Activated B cell treated with CpG ODN at 0.5 μM for 24 hours (primary cell): ENCODE results near the gene GPR137B. TPM values are rescaled to one million over a fixed set of nuclear protein-coding genes. Genes with fewer than 3 reads are reported as not detected.
A peak's percentile ranks its signal among the peaks of the same experiment; 100 is the strongest.

Experiments
- ATAC-seq: fragments of 200-7000 bp; cut with Tn5 transposase; one replicate; pipeline ENCODE4 v1.10.0; 2021; ENCODE audit warnings: low read depth, mild to moderate bottlenecking, moderate library complexity
- CTCF ChIA-PET: fragments of 350-600 bp; sonication (Branson Sonifier 250); formaldehyde crosslinking; loops from one replicate; lab custom pipeline; 2021; ENCODE audit warnings: antibody characterized with exemption; lab: Charles Lee
- POLR2A ChIA-PET: fragments of 350-600 bp; sonication (Branson Sonifier 250); formaldehyde crosslinking; loops from one replicate; lab custom pipeline; 2021; ENCODE audit warnings: antibody characterized with exemption; lab: Charles Lee
- DNase-seq: peaks from one replicate; pipeline ENCODE4 v3.0.0; 2022
- H3K27ac Mint-ChIP-seq: one replicate; pipeline ENCODE4 v1.8.0; 2020; ENCODE audit warnings: mixed read lengths
- H3K27me3 Mint-ChIP-seq: one replicate; pipeline ENCODE4 v1.8.0; 2021; ENCODE audit warnings: mixed read lengths
- H3K36me3 Mint-ChIP-seq: one replicate; pipeline ENCODE4 v1.8.0; 2021; ENCODE audit warnings: low read depth, mixed read lengths
- H3K4me1 Mint-ChIP-seq: one replicate; pipeline ENCODE4 v1.8.0; 2021; ENCODE audit warnings: mixed read lengths
- H3K4me3 Mint-ChIP-seq: one replicate; pipeline ENCODE4 v1.8.0; 2020; ENCODE audit warnings: mild to moderate bottlenecking, mixed read lengths
- H3K9me3 Mint-ChIP-seq: one replicate; pipeline ENCODE4 v1.8.0; 2020; ENCODE audit warnings: mixed read lengths
- intact Hi-C: fragments of 100-400 bp; cut with micrococcal nuclease; formaldehyde crosslinking; loops from one replicate; pipeline ENCODE4 v1.15.1; 2024
- total RNA-seq: library from RNA; stranded (reverse); gene quantifications from 2 replicates; pipeline ENCODE4 v1.2.3, GENCODE V29; 2022
- TF ChIP-seq, protein P1 (sequence below): fragments of 200-600 bp; IDR thresholded peaks from one replicate; pipeline ENCODE4 v1.8.0; 2022; ENCODE audit warnings: antibody characterized with exemption, mild to moderate bottlenecking

GPR137B gene
- total RNA-seq, 1 donor from 2014 or later, result 11.8 TPM

DNA sequence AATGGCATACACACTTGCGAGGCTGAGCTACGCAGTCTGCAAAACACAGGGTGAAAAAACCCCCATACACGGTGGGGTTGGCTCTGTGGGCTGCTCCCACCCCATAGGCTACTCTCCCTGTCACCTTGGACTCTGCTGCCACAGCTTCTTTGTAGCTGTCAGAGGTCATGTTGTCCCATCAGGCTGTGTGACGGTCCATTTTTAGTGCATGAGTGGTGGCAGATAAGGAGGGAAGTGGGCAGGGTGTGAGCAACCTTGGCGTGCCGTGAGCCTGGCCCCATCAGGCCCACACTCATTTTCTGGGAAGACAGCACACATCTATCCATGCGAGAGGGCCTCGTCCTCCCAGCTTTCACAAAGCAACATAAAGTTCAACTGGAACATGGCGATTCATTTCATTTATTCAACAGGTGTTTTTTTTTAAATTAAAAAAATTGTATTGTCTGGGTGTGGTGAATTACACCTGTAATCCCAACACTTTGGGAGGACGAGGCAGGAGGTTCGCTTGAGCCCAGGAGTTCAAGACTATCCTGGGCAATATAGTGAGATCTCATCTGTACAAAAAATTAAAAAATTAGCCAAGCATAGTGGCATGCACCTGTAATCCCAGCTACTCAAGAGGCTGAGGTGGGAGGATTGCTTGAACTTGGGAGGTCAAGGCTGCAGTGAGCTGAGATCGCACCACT, 9.5 kb downstream of the GPR137B start:
- Mint-ChIP-seq H3K27ac (no peak overlapping the region), H3K36me3 (no peaks in the 10 kb centered on the region), H3K4me3 (no peak overlapping the region), H3K9me3 (no peaks in the 10 kb centered on the region), H3K27me3 (peaks cover 10% of the 10 kb centered on the region), H3K4me1 (peaks cover 18% of the 10 kb centered on the region)
- no peak for DNase-seq
- ChIA-PET POLR2A (interaction anchor here (0.9 kb wide), 1 partner anchor 14 kb away, joined by 8 read pairs; no protein-coding TSS in a partner anchor), CTCF (no interaction called here)
- TF ChIP-seq, protein P1, sequence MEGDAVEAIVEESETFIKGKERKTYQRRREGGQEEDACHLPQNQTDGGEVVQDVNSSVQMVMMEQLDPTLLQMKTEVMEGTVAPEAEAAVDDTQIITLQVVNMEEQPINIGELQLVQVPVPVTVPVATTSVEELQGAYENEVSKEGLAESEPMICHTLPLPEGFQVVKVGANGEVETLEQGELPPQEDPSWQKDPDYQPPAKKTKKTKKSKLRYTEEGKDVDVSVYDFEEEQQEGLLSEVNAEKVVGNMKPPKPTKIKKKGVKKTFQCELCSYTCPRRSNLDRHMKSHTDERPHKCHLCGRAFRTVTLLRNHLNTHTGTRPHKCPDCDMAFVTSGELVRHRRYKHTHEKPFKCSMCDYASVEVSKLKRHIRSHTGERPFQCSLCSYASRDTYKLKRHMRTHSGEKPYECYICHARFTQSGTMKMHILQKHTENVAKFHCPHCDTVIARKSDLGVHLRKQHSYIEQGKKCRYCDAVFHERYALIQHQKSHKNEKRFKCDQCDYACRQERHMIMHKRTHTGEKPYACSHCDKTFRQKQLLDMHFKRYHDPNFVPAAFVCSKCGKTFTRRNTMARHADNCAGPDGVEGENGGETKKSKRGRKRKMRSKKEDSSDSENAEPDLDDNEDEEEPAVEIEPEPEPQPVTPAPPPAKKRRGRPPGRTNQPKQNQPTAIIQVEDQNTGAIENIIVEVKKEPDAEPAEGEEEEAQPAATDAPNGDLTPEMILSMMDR, result no peak
- intact Hi-C loops, result no loop called here
- no peak for ATAC-seq

DNA sequence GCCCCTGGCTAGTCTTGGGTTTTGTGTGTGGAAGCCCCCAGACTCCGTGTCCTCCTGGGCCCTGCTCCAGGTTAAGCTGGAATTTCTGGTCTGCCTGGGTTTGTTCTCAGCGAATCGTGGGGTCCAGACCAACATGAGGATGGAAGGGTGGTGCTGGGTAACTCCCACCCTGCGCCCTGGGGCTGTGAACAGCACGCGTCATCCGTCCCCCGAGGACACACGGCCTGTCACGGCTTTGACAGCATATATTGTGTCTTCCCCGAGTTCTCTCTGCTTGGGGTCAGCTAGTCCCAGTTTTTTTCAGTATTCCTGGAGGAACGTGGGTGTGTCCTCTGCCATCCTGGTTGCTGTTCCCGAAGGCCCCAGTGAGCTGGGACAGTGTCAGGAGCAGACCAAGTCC, 11.8 kb downstream of the GPR137B start:
- peaks cover 6% of the 10 kb centered on the region for H3K27me3 Mint-ChIP-seq
- DNase-seq (no peak), ATAC-seq (no peak)
- H3K9me3 Mint-ChIP-seq, result no peaks in the 10 kb centered on the region
- TF ChIP-seq, protein P1, result no peak
- POLR2A ChIA-PET, result interaction anchor here (3.4 kb wide), 1 partner anchor 10 kb away, joined by 33 read pairs; the partner anchor contains the start of gene GPR137B
- no peaks in the 10 kb centered on the region for H3K36me3 Mint-ChIP-seq
- intact Hi-C loops, result no loop called here
- H3K4me3 Mint-ChIP-seq, result no peak overlapping the region
- no peak overlapping the region for H3K27ac Mint-ChIP-seq
- CTCF ChIA-PET, result no interaction called here
- H3K4me1 Mint-ChIP-seq, result peaks cover 36% of the 10 kb centered on the region

DNA sequence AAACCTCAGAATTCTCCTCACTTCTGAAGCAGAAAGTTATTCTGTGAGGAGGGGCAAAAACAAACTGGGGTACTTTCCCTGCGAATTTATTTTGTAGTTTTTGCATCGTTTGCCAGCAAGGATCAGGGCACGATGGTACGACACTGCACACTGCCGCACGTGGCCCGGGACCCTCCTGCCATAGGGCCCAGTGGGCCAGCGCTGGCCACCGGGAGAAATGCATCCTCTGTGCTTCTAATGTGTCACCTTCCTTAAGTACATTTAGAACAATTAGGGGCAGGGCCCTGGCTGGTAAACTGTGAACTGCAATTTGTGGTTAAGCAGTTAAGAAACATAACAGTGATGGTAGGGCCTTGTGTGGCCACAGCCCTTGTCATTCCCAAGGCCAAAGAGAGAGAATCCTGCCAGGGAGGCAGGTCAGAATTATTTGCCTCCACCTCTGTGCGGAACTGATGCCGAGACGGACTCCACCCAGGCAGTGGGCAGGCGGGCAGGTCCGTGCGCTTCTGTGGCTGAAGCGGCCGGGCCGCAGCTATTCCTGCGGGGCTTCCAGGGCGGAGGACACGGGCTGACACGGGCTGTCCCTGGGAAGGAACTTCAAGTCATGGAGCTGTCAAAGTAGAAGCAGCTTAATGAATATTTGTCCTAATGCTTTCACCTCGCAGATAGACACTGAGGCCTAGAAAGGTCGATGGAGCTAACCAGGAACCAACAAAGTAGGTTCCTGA, 12.5 kb downstream of the GPR137B start:
- DNase-seq (no peak), ATAC-seq (no peak)
- Mint-ChIP-seq H3K4me1 (peaks cover 43% of the 10 kb centered on the region), H3K27ac (peak overlapping the region; percentile 44), H3K27me3 (peaks cover 4% of the 10 kb centered on the region), H3K36me3 (no peaks in the 10 kb centered on the region), H3K9me3 (no peaks in the 10 kb centered on the region), H3K4me3 (no peak overlapping the region)
- TF ChIP-seq, protein P1, result no peak
- ChIA-PET POLR2A (interaction anchor here (0.9 to 3.4 kb wide), 2 partner anchors 8 to 11 kb away, joined by 3 to 33 read pairs; partner anchors contain the start of gene GPR137B), CTCF (no interaction called here)
- intact Hi-C loops, result loop anchor here (1.0 kb wide), 1 partner anchor 36 kb away; no protein-coding TSS in a partner anchor

DNA sequence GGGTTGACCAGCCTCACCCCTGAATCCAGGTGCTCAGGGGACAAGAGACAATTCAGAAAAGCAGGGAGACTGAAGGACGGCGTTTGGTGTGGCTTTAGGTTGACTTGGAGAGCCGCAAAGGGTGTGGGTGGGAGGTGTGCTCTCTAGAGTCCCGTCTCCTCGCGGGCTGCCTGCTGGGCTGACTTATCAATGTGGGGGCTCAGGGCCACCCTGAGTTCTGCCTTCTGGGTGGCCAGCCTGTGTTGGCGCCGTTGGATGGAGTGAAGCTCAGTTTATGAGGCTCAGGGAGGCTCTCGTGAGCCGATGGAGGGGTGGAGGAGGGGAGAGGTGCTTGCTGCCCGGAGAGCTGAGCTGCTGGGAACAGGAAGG, 13.0 kb downstream of the GPR137B start:
- intact Hi-C loops, result loop anchor here (1.0 kb wide), 1 partner anchor 36 kb away; no protein-coding TSS in a partner anchor
- Mint-ChIP-seq H3K4me3 (no peak overlapping the region), H3K36me3 (no peaks in the 10 kb centered on the region)

More for the DNA sequence above, 13.0 kb downstream of the GPR137B start:
- peaks cover 2% of the 10 kb centered on the region for H3K27me3 Mint-ChIP-seq
- H3K9me3 Mint-ChIP-seq, result no peaks in the 10 kb centered on the region
- DNase-seq (no peak), ATAC-seq (no peak)
- peaks cover 47% of the 10 kb centered on the region for H3K4me1 Mint-ChIP-seq
- POLR2A ChIA-PET, result interaction anchor here (0.9 to 3.4 kb wide), 5 partner anchors 9 to 641 kb away, joined by 3 to 33 read pairs (median 10); partner anchors contain the start of genes ERO1B and GPR137B
- H3K27ac Mint-ChIP-seq, result peak overlapping the region; percentile 68
- TF ChIP-seq, protein P1, result no peak
- CTCF ChIA-PET, result no interaction called here
